NT2/D1 (cell line): ENCODE data around the gene WNT10A.

Experiments
- SUZ12 ChIP-seq: IDR thresholded peaks from 2 replicates; pipeline ENCODE4 v1.6.1; 2011; ENCODE audit not compliant: insufficient read length, insufficient read depth; ENCODE audit errors: extremely low read depth
- YY1 ChIP-seq: IDR thresholded peaks from 2 replicates; pipeline ENCODE4 v1.6.1; 2011; ENCODE audit not compliant: insufficient read length, insufficient read depth
- ZNF274 ChIP-seq: IDR thresholded peaks from 2 replicates; pipeline ENCODE4 v1.6.1; 2011; ENCODE audit warnings: mild to moderate bottlenecking, low read depth, low read length

- no peak for TF ChIP-seq YY1
- no peak for TF ChIP-seq ZNF274
- no peak for TF ChIP-seq SUZ12
Observed at GRCh38 chr2:218870984-218871344, 9.7 kb upstream of the WNT10A start.
